Measurements from ENCODE around the gene GRAPL. TPM values are rescaled to one million over a fixed set of nuclear protein-coding genes. Genes with fewer than 3 reads are reported as not detected.
"Not testable (repeated sequence)": the region's sequence is repeated elsewhere in the genome, so short reads cannot be mapped to it uniquely, and the experiment has no call there.

The GRAPL gene
- total RNA-seq, 1 donor from 2014 or later: 0.48 TPM

DNA sequence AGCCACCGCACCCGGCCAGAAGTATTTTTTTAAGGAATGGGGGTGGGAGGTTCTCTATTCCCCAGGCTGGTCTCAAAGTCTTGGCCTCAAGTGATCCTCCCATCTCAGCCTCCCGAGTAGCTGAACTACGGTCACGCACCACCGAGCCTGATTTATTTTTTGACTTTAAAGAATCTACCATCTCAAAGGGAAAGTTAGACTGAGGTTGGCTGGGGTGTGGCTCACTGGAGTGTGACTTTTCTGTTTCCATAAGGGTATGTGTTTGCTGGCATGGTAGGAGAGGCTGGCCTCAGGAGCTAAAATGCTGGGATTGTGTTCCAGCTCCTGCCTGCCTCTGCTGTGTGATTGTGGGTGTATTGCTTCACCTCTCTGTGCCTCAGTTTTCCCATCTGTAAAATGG, 10.6 kb downstream of the GRAPL start:
- ATAC-seq: not testable (repeated sequence)

DNA sequence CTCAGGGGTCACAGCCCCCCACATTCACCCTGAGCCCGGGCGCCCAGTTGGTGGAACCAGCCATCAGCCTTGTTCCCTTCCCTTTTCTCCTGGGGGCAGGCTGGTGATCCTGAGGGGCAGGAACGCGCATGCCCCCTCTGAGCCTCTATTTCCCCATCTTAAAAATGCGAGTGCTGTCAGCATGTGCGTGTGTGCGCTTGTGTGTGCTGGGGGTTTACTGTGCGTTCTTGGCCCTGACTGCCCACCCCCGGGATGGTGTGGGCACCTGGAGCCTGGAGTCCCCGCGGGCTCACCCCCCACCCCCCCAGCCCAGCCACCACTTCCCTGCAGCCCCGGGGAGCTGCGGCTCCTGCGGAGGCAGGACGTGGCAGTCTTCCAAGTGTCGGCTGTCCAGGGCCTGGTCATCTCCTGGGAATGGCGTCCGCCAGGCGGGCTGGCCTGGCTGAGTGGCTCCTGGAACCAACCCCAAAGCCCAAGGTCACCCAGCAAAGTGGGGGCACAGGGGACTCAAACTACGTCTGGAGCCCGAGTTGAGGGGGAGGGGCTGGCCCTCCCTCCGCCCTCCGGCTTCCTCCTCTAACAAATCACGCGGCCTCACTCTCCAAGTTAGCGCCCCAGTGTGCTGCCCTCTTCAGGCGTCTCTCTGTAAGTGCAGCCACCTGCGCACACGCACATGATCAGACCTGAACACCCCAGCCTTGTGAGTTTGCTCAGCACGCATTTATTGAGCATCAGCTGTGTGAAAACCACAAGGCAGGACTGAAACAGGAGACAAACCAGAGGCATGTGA, 14.2 kb downstream of the GRAPL start:
- peak; percentile 87 for ATAC-seq

DNA sequence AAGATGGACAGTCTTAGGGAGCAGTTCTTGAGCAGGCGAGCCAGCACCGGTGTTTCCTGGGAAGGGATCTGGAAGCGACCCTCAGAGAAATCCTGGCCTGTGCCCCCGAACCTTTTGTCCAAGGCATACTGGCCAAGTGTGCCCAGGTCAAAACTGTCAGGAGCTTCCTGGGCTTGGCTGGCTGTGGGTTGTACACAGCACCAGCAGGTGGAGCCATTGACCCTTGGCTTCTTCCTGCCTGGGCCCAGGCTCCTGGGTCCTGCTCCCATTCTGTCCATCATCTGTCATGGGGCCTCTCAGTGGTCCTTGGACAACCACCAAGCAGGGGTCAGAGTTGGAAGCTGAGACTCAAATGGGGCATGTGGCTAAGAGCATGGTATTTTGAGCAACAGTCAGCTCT, 15.0 kb downstream of the GRAPL start:
- peak; percentile 59 for ATAC-seq

DNA sequence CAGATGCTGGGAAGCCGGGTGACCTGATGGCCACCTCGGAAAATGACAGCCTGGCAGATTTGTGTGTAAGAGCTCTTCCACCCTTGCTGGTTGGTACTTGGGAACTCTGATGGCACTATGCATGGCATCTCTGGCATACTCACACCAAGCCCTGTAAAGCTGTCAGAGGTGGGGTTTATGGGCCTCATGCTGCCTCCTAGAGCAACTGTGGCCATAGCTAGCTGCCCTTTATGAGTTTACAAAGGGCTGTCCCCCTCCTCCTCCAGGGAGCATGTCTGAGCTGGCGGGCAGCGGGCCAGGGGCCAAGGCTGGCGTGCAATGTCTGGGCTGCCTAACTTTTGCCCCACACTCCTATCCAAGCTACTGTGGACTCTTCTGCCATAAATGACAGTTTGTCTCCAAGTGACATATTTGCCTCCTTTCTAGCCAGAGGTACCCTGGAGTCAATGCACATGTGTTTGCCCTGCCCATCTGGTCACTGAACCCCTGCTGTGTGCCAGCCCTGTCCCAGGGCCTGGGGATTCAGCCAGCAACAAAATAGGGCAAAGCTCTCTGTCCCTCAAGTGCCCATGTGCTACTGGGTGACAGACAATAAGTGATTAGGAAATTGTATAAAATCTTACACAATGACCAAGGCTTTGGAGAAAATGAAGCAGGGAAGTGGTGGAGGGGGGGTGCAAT, 15.8 kb downstream of the GRAPL start:
- ATAC-seq: not testable (repeated sequence)

DNA sequence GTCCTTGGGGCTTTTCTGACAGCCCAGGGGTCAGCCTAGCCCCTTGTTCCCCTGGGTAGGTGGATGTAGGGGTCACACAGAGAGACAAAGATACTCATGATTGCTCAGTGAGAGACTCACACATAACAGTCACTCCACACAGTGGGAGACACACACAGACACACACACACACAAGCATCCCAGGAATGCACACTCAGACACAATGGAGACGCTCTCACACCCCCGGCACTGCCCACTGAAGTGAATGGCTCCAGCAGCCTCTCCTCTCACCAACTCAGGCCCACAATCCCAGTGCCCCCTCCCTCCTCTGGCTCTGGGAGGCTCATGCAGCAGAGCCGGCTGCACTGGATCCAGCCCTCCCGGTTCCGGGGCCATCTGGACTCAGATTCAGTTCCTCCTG, 17.0 kb downstream of the GRAPL start:
- peak; percentile 40 for ATAC-seq

DNA sequence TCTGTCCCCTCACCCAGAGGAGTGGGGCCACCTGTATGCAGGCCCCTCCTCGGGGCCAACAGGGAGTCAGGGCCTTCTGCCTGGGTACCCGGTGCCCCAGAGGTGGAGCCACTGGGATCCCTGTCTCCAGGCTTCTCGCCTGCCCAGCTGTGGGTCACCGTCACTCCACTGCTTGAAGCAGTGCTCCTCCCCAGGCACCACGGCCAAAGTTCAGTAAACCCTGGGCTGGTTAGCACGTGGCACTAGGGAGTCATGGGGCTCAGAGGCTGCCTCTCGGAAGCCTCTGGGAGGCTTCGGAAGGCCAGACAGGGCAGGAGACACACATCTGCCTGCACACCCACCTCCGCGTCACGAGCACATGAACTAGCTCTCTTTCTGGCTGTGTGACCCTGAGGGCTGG, 18.1 kb downstream of the GRAPL start:
- ATAC-seq: not testable (repeated sequence)

DNA sequence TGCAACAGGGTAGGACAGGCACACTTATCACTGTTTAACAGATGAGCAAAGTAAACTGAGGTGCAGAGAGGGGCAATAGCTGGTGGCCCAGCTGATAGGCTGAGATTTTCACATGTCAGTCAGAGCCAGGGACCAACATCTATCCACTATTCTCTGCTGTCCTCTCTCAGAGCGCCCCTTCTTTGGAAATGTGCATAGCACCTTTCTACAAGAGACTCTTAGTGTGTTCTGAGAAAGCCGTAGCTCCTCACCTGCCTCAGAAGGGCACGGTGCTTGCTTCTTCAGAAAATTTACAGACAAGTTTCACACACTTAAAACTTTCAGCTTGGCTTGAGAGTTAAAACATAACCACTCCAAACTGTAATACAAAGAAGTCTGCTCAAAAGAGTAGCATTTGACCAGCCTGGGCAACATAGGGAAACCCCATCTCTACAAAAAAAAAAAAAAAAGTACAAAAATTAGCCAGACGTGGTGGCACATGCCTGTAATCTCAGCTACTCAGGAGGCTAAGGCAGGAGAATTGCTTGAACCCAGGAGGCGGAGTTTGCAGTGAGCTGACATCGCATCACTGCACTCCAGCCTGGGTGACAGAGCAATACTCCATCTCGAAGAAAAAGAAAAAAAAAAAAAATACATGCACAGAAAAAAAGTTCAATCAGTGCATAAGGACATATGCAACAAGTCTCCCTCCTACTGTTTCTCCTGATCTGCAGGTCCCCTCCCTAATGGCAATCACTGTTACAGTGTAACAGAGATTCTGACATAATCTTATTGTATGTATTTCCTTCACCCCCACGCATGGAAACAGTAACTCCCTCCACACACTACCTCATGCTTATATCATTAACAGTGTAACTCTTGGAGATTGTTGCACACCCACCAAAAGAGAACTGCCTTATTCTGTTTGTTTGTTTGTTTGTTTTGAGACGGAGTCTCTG, 23.6 kb downstream of the GRAPL start:
- peak; percentile 32 for ATAC-seq

DNA sequence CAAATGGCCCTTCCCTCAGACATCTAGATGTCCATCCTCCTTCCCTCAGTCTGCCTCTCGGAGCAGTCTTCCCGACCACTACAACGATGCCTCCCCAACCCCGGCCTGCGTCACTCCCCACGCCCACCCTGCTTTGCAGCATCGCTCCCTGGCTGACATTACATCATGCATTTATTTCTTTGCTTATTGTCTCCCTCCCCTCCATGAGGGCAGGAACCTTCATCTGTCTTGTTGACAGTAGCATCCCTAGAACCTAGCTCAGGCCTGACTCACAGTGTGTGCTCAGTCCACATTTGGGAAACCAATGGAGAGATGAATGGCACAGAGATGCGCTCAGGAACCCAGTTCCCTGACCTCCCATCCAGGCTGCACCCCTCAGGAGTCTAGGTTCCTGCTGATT, 30.2 kb downstream of the GRAPL start:
- not testable (repeated sequence) for ATAC-seq

DNA sequence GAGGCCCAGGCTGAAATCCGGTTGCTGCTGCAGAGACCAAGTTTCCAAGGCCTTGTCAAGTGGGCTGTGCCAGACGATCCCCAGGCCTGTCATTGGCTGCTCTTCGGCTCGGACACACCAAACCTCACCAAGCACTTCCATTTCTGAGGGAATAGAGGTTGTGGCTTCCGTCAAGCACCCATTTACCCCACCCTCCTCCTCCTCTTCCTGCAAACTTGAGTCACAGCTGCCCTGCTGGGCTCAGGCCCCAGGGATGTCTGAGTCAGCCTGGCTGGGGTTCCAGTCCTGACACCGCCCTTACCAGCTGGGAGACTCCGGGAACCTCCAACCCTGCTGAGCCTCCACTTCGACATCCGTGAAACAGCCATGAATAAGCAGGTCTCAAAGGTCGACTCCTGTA, 31.1 kb downstream of the GRAPL start:
- peak; percentile 89 for ATAC-seq

DNA sequence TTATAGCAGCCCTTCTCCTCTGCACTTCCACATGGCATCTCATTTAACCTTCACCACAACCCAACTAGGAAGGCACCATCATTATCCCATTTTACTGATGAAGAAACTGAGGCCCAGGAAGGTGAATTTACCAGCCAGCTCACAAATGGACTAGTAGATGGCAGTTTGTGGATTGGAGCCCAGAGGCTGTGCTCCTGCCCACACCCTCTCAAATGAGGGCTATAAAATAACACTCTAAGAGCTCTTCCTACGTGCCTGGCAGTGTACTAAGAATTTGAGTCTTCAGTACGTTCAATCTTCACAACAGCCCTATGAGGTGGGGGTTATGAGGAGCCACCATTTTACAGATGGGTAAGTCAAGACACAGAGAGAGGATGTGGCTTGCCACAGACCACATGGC, 31.5 kb downstream of the GRAPL start:
- ATAC-seq: not testable (repeated sequence)

DNA sequence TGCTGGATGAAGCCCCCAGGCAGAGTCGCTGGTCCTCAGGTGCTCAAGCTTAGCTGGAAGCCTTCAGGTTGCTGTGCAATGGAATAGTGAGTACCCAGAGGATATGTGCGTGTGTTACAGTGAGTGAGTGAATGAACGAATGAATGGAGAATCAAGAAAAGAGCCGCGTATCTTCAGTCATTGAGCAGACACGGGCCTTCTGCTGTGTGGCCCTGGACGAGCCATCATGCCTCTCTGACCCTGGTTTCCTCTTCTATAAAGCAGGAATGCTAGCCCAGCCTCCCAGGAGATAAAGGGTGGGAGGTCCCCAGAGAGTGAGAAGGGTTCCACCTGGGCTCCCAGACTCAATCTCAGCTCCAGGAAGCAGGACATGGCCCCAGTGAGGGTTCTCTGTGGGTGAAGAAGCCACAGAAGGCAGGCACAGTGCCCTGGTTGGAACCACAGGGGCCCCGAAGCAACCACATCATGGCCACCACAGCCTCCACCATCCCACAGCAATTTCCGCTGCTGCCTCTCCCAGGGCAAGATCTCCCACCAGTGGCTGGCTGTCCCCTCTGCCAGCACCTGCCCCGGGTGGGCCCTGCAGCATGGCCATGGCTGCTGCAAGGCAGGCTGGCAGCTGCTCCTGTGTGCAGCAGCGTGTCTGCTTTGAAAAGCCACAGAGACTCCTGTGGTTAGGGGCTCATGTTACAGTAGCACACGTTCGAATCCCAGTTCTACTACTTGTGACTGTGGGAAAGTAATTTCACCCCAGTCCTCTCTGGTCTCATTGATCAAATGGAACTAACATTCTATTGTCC, 34.1 kb downstream of the GRAPL start:
- not testable (repeated sequence) for ATAC-seq

DNA sequence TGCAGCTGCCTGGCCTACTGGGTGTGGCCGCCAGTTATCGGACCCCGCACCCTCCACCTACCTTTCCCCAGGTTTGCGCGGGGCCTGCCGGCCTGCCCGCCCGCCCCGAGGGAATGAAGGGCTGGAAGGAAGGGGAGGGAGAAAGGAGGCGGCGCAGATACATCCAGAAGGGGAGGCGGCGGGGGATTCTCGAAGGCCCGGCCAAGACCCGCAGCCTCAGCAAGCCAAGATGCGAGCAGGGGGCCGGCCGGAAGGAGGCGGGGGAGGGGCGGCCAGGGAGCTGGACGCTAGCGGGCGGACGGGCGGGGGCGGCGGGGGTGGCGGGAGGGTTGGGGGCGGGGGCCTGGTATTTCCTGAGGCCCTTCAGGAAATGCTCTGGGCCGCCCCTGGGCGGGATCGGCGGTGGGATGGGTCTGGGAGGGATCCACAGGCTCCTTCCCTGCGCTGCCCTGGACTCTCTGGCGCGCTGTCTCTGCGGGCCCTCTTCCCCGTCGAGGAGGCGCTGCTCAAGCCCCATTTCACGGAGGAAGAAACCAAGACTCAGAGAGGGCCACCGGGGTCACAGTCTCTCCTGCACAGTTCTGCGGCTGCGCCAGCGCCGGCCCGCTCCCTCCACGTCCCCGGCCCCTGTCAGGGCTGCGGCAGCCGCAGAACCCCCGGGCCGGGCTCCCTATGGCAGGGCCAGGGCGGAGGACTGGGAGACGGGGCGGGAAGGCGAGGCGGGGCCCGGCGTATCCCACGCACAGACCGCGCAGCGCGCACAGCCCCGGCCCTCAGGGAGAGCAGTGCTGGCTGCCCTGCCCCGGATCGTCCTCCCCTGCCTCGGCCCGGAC, 35.2 kb downstream of the GRAPL start:
- peak; percentile 61 for ATAC-seq

DNA sequence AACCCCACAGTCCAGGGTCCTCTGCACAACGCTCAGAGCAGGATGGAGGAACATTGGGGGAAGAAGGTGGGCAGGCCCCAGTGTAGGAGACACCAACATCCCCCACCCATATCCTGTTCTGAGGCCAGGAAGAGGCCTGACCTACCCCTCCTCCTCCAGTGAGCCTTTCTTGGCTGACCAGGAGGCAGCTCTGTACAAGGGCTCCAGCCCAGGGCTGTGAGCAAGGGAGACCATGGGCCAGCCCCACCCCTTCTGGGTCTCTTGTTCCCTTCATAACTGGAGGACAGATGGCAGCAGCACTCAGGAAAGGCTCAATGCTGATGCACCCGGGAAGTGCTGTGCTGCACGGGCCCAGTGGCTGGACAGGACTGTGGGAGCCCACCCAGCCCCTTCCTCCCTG, 47.0 kb downstream of the GRAPL start:
- ATAC-seq: peak; percentile 13

DNA sequence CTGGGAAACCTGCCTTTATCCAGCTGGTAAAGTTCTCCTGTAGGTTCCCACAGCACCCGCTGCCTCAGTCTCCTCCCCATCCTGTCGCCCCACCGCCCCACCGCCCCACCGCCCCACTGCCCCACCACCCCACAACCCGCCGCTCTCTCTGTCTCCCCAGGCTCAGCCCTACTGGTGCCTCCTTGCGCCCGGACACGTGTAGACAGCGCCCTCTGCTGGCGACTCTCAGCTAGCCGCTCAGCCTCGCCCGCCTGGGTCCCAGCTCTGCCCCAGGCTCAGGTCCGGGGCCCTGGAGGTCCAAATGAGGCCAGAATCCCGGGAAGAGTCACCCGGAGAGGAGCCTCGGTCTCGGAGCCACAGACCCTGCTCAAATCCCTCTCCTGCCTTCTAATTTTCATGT, 48.0 kb downstream of the GRAPL start:
- peak; percentile 88 for ATAC-seq

DNA sequence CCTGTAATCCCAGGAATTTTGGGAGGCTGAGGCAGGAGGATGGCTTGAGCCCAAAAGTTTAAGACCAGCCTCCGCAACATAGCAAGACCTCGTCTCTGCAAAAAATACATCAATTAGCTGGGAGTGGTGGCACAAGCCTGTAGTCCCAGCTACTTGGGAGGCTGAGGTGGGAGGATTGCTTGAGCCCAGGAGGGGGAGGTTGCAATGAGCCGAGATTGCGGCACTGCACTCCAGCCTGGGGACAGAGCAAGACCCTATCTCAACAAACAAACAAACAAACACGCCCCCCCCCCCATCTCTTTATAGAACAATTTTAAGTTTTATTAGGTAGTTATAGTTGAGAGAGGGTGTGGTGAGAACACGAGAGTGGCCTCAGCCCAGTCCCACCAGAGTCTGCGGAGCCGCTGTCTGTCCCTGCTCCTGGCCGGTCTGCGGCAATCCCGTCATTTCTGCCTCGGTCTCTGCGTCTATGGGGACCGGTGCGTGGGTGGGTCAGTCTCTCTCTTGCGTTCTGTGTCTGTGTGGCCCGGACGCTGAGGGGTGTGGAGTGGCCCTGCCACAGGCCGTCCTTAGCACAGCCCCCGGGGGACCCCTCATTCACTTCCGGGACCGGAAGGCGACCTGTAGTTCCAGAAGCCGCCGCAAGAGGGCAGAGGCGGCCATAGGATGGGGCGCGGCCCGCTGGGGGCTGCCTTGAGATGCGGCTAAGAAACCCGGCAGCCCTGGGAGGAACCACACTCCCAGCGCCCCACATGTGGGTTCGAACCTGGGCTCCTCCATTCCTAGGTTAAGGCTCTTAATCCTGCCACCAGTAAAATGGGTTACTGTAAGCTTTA, 53.9 kb downstream of the GRAPL start:
- ATAC-seq: peak; percentile 94

DNA sequence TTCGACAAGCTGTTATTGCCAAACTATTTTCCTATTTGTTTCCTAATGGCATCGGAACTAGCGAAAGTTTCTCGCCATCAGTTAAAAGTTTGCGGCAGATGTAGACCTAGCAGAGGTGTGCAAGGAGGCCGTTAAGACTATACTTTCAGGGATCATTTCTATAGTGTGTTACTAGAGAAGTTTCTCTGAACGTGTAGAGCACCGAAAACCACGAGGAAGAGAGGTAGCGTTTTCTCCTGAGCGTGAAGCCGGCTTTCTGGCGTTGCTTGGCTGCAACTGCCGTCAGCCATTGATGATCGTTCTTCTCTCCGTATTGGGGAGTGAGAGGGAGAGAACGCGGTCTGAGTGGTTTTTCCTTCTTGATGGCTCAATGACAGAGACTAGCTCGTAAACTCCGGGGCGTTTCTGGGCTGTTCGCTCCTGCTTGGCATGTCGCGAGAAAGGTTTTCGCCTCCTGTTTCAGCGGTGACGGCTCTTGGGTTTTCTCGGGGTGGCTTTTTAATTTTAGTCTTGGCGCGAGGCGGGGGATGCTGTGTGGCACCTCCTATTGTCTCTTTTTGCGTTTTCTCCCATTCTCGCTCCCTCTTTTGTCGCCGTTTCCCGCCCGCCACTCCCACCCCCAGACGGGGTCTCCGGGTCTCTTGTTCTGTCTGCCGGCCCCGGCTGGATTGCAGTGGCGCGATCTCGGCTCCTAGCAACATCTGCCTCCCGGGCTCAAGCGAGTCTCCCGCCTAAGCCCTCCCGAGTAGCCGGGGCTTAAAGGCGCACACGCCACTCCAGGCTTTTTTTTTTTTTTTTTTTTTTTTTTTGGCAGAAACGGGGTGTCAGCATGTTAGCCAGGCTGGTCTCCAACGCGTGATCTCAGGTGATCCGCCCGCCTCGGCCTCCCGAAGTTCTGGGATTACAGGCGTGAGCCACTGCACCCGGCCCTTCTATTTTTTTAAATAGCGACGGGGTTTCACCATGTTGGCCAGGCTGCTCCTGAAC, 60.8 kb downstream of the GRAPL start:
- not testable (repeated sequence) for ATAC-seq

DNA sequence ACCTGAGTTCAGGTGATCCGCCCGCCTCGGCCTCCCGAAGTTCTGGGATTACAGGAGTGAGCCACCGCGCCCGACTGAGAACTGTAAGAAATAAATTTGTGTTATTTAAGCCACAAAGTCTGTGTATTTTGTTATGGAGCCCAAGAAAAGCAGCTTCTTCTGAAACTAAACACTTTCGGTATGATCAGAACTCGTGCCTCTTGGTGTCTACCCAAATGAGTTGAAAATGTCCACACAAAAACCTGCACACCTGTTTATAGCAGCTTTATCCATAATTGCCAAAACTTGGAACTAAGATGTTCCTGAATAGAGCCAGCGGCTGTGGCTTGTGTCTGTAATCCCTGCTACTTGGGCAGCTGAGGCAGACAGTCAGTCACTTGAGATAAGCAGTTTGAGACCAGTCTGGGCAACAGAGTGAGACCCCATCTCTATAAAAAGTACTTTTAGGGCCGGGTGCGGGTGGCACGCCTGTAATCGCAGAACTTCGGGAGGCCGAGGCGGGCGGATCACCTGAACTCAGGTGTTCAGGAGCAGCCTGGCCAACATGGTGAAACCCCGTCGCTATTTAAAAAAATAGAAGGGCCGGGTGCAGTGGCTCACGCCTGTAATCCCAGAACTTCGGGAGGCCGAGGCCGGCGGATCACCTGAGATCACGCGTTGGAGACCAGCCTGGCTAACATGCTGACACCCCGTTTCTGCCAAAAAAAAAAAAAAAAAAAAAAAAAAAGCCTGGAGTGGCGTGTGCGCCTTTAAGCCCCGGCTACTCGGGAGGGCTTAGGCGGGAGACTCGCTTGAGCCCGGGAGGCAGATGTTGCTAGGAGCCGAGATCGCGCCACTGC, 61.7 kb downstream of the GRAPL start:
- ATAC-seq: peak; percentile 86

Measured in esophagus mucosa (tissue), 1 donor.